HG03432 (cell line): ENCODE results near the gene INO80E.

Experiments used
- ATAC-seq: cut with Tn5 transposase; IDR thresholded peaks from one replicate; pipeline ENCODE4 v1.9.1; 2021; ENCODE audit warnings: mild to moderate bottlenecking, moderate library complexity; ENCODE audit not compliant: unreplicated experiment

The INO80E gene

DNA sequence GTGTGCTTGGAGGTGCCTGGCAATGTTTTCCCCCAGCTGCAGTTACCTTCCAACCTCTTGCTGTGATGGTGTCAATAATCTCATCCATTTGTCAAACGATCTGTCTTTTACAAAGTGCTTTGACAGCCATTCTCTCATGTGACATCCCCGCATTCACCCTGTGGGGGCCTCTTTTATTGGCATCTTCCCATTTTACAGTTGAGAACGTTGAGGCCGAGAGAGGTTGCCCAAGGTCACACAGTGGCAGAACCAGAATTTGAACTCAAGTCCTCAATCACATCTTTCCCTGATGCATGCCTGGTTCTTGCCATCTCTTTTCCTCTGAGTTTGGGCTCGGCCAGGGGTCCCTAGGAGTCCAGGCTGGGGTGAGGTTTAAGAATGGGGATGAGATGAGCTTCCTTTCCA is 20.9 kb upstream of the INO80E start:
- no peak for ATAC-seq

DNA sequence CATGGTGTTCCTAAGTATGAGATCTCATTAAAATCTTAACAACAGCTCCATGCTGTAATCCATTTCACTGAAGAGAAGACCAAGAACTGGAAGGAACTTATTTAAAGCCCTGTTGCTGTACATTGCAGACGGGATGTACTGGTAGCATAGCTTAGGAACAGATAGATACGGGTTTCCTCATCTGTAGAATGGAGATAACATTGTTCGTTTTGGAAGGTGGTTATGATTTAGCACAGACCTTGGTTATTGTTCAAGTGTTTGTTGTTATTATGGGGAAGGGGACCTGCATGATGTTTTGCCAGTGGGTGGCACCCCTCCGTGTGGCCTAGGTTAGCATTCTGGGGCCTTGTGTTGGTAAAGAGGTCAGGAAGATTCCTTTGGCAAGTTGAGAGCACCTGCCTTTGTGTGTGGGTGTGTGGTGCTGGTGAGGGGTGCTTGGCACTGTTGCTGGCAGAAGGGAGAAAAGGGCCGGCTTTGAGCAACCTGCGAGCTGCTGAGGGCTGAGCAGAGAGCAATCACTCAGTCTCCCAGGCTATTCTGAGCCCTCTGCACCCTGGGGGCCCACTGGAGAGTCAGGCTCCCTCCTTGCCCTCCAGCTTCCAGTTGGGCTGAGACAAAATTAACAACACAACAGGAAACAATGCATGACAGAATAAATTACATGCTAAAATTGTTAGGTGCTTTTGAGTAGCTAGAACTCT is 20.1 kb upstream of the INO80E start:
- ATAC-seq: no peak

DNA sequence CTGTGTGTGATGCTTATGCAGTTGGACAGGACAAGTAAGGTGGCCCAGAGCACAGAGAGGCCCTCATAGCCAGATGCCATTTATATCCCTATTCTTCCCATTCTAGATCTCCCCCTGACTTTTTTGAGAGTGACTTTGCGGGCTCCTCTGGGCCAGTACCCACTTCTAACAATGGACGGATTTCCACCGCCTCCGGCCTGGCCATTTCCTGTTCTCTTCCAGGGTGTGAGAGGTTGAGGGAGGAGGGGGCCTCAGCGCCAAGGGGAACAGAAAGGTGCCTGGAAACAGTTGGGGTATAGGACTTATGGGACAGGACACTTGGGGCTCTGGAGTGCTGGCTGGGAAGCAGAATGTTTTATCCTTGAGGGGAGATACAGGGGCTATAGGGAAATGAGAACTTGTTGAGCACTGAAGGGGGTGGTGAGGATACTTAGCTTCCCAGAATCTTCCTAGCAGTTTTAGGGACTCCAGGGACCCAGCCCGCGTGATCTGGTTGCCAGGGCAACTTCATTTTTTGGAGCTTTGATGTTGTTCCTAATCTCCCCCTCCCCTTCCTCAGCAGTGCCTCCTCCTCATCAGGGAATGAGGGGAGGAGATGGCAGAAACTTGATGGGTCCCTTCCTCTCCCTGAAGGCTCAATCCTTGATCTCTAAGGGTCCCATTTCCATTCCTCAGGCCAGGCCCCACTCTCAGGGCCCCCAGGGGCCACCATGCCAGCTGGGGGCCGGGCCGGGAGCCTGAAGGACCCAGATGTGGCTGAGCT is 18.8 kb upstream of the INO80E start:
- no peak for ATAC-seq

DNA sequence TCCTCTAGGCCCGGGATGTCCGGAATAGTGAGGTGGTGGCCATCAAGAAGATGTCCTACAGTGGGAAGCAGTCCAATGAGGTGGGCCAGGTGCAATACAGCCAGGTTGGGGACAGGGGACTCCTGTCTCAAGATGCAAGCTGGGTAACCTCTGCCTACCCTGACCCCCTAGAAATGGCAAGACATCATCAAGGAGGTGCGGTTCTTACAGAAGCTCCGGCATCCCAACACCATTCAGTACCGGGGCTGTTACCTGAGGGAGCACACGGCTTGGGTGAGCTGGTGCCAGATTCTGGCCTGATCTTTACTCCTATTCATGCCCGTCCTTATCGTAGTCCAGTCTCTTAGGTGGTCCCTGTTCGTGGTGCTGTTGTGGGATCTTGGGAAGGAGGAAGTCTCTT is 18.0 kb upstream of the INO80E start:
- no peak for ATAC-seq

DNA sequence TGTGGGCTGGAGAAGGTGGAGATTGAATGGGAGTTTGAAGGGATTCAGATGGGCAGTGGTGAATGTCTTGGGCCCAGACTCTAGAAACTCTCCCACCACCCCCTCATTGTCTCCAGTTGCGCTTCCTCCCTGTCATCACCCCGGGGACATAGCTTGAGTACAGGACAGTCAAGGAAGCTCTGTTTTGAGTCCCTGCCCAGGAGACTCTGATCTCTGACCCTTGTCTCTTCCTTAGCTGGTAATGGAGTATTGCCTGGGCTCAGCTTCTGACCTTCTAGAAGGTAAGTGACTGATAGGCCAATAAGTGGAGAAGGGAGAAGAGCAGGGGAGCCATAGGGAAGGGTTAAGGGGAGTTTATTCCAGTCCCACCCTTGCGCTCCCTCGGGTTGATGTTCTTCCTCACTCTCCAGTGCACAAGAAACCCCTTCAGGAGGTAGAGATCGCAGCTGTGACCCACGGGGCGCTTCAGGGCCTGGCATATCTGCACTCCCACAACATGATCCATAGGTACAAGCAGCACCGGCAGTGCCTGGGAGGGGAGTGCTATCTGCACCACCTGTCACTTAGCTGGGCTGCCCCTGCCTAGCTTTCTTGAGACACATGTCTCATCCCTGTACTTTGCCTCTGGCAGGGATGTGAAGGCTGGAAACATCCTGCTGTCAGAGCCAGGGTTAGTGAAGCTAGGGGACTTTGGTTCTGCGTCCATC is 17.3 kb upstream of the INO80E start:
- ATAC-seq: no peak

DNA sequence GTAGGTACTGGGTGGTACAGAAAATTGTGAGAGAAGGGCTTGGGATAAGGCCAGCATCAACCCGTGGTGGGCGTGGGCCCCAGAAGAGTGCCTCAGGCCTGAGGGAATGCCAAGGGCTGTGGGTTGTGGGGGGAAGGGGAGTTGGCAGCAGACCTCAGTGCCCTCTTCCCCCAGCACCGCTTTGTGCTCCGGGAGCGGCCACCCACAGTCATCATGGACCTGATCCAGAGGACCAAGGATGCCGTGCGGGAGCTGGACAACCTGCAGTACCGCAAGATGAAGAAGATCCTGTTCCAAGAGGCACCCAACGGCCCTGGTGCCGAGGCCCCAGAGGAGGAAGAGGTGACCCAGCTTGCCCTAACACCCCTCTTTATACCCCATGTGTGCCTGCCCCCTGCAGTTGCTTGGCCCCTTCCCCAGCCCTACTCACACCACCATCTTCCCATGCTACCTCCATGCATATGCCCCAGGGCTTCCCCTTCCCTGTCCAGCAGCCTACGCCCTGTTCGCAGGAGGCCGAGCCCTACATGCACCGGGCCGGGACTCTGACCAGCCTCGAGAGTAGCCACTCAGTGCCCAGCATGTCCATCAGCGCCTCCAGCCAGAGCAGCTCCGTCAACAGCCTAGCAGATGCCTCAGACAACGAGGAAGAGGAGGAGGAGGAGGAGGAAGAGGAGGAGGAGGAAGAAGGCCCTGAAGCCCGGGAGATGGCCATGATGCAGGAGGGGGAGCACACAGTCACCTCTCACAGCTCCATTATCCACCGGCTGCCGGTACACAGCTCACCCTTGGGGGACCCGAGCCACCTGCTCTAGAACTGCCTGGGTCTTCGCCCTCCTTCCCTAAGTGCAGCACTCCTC is 13.3 kb upstream of the INO80E start:
- ATAC-seq: no peak

DNA sequence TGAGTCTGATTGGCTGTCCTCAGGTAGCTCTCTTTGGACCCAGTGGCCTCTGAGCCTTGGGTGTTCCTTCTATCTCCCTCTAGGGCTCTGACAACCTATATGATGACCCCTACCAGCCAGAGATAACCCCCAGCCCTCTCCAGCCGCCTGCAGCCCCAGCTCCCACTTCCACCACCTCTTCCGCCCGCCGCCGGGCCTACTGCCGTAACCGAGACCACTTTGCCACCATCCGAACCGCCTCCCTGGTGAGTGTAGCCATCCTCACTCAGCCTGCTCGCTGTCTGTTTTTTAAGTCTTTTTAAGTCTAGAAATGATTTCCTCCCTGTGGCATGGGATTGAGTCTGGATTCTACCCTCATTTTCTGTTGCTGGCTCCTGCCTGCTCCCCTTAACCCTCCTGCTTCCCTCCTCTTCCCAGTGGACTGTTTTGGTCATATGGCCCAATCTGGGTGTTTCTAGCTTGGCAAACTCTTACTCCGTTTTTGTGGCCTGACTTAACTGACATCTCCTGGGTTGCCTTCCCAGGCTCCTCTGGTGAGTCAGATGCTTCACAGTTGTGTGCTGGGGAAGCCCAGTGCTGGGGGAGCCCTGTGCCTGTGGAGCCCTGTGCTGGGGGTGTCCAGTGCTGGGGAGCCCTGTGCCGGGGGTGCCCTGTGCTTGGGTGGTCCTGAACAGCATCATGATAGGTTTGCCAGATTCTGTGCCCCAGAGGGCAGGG is 12.5 kb upstream of the INO80E start:
- no peak for ATAC-seq

DNA sequence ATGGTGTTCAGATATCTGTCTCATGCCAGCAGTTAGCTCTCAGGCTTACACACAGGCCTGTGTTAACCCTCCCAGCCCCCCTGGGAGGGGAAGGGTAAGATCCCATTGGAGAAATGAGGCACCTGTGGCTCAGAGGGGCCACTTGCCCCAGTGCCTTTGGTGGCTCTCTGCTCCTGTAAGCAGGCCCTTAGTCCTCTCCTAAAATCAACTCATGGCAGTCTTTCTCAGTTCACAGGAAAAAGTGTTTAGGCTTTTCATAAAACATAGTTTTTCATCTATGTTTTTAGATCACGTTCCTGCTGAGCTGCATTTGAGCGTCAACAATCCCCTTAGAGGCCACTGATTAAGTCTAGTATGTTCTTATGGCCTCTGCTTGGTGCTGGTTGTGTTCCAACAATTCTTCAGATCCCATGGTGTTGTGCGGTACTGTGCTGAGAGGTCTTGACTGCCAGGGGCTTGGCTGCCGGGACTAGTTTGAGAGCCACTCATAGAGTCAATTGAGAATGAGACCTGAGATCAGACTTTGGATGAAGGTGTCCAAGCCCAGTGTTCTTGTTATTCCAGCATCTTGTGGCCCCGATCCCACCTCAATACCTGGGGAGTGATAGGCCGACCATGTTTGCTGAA is 11.8 kb upstream of the INO80E start:
- no peak for ATAC-seq

DNA sequence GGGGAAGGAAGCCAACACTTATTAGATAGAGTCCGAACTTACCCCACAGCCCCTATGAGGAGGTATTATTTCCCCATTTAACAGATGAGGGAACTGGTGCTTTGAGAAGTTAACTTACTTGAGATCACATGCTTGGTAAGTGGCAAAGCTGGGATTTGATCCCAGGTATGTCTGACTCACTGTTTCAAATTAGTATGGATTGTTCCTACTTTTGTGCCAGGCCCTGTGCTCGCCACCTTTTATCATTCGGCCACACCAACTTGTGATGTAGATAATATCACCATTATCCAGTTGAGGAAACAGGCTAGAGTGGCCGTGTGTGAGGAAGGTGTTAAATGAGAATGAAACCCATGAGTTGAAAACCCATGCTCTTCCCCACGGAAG is 11.3 kb upstream of the INO80E start:
- no peak for ATAC-seq

DNA sequence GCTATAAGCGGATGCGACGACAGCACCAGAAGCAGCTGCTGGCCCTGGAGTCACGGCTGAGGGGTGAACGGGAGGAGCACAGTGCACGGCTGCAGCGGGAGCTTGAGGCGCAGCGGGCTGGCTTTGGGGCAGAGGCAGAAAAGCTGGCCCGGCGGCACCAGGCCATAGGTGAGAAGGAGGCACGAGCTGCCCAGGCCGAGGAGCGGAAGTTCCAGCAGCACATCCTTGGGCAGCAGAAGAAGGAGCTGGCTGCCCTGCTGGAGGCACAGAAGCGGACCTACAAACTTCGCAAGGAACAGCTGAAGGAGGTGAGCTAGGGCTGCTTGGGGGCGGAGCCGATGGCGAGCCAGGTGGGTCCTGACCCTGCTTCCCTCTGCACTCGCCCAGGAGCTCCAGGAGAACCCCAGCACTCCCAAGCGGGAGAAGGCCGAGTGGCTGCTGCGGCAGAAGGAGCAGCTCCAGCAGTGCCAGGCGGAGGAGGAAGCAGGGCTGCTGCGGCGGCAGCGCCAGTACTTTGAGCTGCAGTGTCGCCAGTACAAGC is 10.7 kb upstream of the INO80E start:
- ATAC-seq: no peak

DNA sequence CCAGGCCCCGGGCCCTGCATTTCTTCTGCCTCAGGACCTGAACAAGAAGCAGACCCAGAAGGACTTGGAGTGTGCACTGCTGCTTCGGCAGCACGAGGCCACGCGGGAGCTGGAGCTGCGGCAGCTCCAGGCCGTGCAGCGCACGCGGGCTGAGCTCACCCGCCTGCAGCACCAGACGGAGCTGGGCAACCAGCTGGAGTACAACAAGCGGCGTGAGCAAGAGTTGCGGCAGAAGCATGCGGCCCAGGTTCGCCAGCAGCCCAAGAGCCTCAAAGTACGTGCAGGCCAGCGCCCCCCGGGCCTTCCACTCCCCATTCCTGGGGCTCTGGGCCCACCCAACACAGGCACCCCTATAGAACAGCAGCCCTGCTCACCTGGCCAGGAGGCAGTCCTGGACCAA is 9.8 kb upstream of the INO80E start:
- ATAC-seq: no peak

DNA sequence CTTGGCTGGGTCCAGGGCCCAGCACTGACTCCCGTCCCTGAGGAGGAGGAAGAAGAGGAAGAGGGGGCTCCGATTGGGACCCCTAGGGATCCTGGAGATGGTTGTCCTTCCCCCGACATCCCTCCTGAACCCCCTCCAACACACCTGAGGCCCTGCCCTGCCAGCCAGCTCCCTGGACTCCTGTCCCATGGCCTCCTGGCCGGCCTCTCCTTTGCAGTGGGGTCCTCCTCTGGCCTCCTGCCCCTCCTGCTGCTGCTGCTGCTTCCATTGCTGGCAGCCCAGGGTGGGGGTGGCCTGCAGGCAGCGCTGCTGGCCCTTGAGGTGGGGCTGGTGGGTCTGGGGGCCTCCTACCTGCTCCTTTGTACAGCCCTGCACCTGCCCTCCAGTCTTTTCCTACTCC is 9.1 kb upstream of the INO80E start:
- no peak for ATAC-seq

DNA sequence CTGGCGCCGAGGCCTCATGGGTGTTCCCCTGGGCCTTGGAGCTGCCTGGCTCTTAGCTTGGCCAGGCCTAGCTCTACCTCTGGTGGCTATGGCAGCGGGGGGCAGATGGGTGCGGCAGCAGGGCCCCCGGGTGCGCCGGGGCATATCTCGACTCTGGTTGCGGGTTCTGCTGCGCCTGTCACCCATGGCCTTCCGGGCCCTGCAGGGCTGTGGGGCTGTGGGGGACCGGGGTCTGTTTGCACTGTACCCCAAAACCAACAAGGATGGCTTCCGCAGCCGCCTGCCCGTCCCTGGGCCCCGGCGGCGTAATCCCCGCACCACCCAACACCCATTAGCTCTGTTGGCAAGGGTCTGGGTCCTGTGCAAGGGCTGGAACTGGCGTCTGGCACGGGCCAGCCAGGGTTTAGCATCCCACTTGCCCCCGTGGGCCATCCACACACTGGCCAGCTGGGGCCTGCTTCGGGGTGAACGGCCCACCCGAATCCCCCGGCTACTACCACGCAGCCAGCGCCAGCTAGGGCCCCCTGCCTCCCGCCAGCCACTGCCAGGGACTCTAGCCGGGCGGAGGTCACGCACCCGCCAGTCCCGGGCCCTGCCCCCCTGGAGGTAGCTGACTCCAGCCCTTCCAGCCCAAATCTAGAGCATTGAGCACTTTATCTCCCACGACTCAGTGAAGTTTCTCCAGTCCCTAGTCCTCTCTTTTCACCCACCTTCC is 8.5 kb upstream of the INO80E start:
- no peak for ATAC-seq

DNA sequence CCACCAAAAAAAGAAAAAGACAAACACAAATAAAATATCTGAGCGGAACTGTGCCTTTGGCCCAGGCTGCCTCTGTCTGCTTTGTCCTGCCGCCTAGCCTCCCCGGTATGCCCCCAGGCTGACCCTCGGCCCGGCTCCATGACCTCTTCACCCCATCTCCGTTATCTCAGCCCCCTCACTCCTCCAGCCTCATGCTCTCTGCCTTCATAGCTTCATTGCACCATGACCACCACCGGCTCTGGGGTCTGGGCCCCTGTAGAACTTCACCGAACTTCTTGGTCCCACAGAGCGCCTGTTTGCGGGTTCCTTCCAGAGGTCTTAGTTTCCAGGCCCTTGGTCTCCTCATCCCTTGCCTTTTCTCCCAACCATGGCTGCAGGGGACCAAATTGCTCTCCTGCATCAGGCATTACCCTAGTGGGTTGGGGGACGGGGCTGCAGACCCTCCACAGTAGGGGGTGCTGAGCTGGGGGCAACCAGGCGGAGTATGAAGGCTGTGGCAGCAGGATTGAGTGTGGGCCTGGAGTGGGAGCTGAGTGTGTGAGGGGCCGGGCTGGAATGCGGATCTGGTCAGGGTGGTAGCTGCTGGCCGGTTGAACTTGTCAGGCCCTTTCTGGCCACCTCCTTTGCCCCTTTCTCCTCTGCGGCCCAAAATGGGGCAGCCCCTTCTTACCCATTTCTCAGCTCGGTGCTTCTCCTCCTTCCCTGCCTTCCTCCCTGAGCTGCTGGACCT is 7.5 kb upstream of the INO80E start:
- no peak for ATAC-seq

DNA sequence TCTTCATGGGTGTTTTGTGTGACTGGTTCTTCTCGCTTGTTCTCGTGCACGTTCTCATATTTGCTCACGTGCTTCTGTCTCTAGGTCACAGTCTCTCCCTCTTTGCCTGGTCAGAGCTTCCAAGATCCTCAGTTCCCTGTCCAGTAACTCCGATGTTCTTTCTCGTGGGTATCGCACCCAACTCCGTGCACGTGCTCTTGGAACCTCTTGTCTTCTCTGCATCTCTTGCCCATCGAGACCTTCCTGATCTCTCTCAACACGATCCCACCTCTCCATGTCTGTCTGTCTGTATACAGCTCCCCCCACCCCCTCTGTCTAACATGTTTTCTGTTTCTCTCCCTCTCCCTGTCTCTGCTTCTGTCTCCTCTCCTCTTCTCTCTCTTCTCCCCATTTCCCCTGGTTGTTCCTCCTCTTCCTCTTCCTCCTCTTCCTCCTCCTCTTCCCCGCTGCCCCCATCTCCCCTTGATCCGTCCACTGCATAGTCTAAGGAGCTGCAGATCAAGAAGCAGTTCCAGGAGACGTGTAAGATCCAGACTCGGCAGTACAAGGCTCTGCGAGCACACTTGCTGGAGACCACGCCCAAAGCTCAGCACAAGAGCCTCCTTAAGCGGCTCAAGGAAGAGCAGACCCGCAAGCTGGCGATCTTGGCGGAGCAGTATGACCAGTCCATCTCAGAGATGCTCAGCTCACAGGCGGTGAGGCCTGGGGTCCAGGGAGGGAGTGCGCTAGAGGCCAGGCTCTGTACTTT is 6.8 kb upstream of the INO80E start:
- no peak for ATAC-seq

DNA sequence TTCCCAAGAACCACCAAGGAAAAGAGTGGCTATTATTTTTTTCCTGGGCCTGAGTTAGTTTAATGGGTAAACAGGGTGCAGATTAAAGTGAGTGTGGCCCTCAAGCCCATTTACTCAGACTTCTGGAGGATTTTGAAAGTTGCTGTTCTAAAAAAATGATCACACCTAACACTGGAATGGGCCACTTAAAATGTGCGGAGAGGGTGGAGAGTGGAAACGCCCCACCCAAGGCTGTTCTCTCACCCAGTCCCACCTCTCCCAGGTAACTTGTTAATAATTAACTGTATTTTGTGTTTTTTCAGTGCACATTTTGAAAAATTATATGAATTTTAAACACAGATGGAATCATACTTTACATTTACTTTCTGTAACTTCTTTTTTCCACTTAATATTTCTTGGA is 6.0 kb upstream of the INO80E start:
- no peak for ATAC-seq

DNA sequence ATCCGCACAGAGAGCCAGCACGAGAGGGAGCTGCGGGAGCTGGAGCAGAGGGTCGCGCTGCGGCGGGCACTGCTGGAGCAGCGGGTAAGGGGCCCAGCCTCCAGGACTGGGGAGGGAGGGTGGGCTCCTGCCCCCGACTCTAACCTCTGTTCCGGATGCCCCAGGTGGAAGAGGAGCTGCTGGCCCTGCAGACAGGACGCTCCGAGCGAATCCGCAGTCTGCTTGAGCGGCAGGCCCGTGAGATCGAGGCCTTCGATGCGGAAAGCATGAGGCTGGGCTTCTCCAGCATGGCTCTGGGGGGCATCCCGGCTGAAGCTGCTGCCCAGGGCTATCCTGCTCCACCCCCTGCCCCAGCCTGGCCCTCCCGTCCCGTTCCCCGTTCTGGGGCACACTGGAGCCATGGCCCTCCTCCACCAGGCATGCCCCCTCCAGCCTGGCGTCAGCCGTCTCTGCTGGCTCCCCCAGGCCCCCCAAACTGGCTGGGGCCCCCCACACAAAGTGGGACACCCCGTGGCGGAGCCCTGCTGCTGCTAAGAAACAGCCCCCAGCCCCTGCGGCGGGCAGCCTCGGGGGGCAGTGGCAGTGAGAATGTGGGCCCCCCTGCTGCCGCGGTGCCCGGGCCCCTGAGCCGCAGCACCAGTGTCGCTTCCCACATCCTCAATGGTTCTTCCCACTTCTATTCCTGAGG is 5.0 kb upstream of the INO80E start:
- ATAC-seq: no peak
